ENCODE measurements around the gene TMEM107.

DNA sequence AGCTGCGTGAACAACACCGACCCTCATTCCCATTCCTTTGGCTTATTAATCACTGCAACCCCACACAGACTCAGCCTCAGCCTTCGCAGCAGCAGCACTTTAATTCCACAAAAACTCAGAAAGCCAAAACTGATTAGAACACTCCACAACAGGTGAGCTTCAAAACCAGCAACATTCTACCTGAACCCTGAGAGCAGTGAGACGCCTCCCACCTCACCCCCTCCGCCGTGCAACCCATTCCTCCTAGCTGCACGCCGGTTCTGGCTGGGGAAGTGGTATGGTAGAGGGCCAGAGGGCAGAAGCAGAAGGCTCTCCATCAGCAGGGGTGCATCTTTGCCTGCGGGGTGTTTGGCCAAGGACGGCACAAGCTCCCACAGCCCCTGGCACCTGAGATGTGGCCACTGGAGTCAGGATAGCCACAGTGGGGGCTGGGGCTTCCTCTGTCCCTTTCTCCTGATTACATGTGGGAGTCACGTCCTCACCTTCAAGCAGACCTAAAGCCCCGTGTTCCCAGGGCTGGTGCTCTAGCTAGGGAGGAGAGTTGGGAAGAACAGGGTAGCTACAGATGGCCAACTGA, 12.2 kb upstream of the TMEM107 start:
- TF ChIP-seq, protein P1, sequence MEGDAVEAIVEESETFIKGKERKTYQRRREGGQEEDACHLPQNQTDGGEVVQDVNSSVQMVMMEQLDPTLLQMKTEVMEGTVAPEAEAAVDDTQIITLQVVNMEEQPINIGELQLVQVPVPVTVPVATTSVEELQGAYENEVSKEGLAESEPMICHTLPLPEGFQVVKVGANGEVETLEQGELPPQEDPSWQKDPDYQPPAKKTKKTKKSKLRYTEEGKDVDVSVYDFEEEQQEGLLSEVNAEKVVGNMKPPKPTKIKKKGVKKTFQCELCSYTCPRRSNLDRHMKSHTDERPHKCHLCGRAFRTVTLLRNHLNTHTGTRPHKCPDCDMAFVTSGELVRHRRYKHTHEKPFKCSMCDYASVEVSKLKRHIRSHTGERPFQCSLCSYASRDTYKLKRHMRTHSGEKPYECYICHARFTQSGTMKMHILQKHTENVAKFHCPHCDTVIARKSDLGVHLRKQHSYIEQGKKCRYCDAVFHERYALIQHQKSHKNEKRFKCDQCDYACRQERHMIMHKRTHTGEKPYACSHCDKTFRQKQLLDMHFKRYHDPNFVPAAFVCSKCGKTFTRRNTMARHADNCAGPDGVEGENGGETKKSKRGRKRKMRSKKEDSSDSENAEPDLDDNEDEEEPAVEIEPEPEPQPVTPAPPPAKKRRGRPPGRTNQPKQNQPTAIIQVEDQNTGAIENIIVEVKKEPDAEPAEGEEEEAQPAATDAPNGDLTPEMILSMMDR (conservative IDR thresholded peaks at IDR 0.05 in 1 of 2, IDR thresholded peaks at IDR 0.05 in 1 of 2; ENCODE audit: low read depth in 1 of 2, low read length in 2 of 2) = no peak
- TF ChIP-seq EZH2 (IDR thresholded peaks at IDR 0.05; ENCODE audit: low read length, missing control alignments) = no peak

Measured in fibroblast of lung (primary cell).